Naive B cell (primary cell): ENCODE results near the gene CHCHD1. TPM values are rescaled to one million over a fixed set of nuclear protein-coding genes. Genes with fewer than 3 reads are reported as not detected.
"Not testable (repeated sequence)": the region's sequence is repeated elsewhere in the genome, so short reads cannot be mapped to it uniquely, and the experiment has no call there.

Source experiments
- ATAC-seq, 2 donors: fragments of 150-1000 bp; cut with Tn5 transposase; 2 replicates each; pipeline ENCODE4 v1.10.0; 2021; ENCODE audit warnings: low read depth in 2 of 2, mild to moderate bottlenecking in 2 of 2, moderate library complexity in 2 of 2
- DNase-seq: peaks from one replicate; pipeline ENCODE4 v3.0.0; 2022
- H3K27ac Mint-ChIP-seq, 6 donors: one replicate each; pipeline ENCODE4 v1.8.0; 2020 to 2022; ENCODE audit warnings: mild to moderate bottlenecking in 6 of 6, mixed read lengths in 6 of 6, moderate library complexity in 5 of 6, inconsistent platforms in 2 of 6
- H3K27me3 Mint-ChIP-seq, 3 donors: one replicate each; pipeline ENCODE4 v1.8.0; 2021 to 2022; ENCODE audit warnings: mixed read lengths in 3 of 3, mild to moderate bottlenecking in 1 of 3
- H3K36me3 Mint-ChIP-seq, 2 donors: one replicate each; pipeline ENCODE4 v1.8.0; 2020 to 2022; ENCODE audit warnings: mixed read lengths in 2 of 2, inconsistent platforms in 1 of 2, mild to moderate bottlenecking in 1 of 2
- H3K4me1 Mint-ChIP-seq, 3 donors: one replicate each; pipeline ENCODE4 v1.8.0; 2020 to 2022; ENCODE audit warnings: mixed read lengths in 3 of 3, inconsistent platforms in 1 of 3, mild to moderate bottlenecking in 1 of 3, moderate library complexity in 1 of 3
- H3K4me3 Mint-ChIP-seq, 8 donors: one replicate each; pipeline ENCODE4 v1.8.0; 2020 to 2022; ENCODE audit warnings: mild to moderate bottlenecking in 8 of 8, mixed read lengths in 8 of 8, moderate library complexity in 8 of 8, inconsistent platforms in 2 of 8
- H3K9me3 Mint-ChIP-seq, 7 donors: one replicate each; pipeline ENCODE4 v1.8.0; 2020 to 2022; ENCODE audit warnings: mixed read lengths in 7 of 7, mild to moderate bottlenecking in 5 of 7, inconsistent platforms in 2 of 7, moderate library complexity in 1 of 7
- polyA plus RNA-seq, 6 donors: library from polyadenylated mRNA; unstranded; fragments of 300-500 nt; fragmentation: Illumina TruSeq; gene quantifications; one replicate each; pipeline ENCODE4 v1.2.3, GENCODE V29; 2021; ENCODE audit warnings: low read depth in 6 of 6

The CHCHD1 gene
- polyA plus RNA-seq, 6 donors from 2014 or later = 17.6 to 54.5 (median 39.6) TPM

DNA sequence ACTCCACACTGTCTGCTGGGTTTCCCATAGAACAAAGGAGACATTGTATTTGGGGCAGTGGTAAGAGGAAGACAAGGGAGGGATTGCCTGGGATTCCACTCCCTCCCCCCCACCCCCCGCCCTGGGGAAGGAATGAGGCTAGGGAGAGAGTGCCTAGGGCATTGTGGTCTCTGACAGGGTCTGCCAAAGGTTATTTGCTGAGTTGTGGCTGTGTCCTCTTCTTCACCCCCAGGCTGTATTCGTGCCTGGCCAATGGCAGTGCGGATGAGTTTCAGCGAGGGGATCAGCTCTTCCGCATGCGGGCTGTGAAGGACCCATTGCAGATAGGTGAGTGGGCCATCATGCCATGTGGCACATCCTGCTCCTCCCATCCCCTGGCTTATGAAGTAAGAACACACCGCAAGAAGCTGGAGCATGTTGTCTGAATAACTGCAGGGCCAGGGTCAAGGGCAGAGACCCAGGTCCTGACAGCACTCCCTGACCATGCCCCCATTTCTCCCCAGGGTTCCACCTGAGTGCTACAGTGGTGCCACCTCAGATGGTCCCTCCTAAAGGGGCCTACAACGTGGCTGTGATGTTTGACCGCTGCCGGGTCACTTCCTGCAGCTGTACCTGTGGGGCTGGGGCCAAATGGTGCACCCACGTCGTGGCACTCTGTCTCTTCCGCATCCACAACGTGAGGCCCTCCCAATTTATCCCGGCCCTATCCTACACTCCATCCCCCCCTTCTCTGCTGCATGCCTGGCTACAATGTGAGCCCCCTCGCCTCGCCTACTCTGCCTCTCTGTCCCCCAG, 7.2 kb downstream of the CHCHD1 start:
- Mint-ChIP-seq H3K36me3 (peaks cover 0 to 28% of the 10 kb centered on the region in 2 donors), H3K4me3 (peak overlapping the region in 1 of 8 donors; percentile 59), H3K27ac (no peak overlapping the region)

DNA sequence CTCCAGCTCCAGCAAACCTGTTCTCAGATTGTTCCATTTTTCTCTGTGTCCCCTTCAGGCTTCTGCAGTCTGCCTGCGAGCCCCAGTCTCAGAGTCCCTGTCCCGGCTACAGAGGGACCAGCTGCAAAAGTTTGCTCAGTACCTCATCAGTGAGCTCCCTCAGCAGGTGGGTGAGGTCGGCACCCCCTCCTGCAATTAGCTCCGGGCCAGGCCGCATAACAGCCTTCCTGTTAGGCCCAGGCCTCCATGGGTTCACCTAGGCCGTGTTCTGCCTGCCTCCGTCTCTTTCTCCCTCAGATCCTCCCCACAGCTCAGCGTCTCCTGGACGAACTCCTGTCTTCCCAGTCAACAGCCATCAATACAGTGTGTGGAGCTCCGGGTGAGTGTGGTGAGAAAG, 7.8 kb downstream of the CHCHD1 start:
- DNase-seq = no peak
- H3K9me3 Mint-ChIP-seq = no peaks in the 10 kb centered on the region
- peak overlapping the region in 1 of 8 donors; percentile 59 for H3K4me3 Mint-ChIP-seq
- H3K36me3 Mint-ChIP-seq = peaks cover 0 to 28% of the 10 kb centered on the region in 2 donors
- no peak overlapping the region for H3K27ac Mint-ChIP-seq
- H3K27me3 Mint-ChIP-seq = no peaks in the 10 kb centered on the region
- H3K4me1 Mint-ChIP-seq = peaks cover 15 to 23% (median 21%) of the 10 kb centered on the region in 3 donors
- ATAC-seq = no peak

More for the DNA sequence above, 7.2 kb downstream of the CHCHD1 start:
- Mint-ChIP-seq H3K9me3 (no peaks in the 10 kb centered on the region), H3K4me1 (peaks cover 15 to 25% (median 21%) of the 10 kb centered on the region in 3 donors), H3K27me3 (no peaks in the 10 kb centered on the region)
- no peak for DNase-seq
- no peak for ATAC-seq

DNA sequence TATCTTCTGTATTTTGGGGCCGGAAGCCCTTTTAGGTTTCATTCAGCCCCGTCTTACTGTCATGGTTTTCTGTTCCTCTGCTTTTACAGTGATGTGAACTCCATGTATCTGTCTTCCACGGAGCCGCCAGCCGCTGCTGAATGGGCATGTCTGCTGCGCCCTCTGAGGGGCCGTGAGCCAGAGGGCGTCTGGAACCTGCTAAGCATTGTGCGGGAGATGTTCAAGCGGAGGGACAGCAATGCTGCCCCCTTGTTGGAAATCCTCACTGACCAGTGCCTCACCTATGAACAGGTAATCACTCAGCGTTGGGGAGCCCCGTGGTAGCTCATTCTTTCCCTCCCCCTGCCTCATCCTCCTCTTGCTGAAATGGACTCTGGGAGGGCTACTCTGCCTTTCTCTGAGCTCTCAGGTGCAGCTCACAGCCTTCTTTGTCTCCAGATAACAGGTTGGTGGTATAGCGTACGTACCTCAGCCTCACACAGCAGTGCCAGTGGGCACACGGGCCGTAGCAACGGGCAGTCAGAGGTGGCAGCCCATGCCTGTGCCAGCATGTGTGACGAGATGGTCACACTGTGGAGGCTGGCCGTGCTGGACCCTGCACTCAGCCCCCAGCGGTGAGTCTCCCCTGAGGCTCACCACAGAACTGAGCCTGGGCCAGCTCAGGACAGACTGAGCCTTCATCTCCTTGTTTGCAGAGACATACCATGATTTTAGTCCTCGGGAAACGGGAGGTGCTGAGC, 9.2 kb downstream of the CHCHD1 start:
- no peaks in the 10 kb centered on the region for H3K9me3 Mint-ChIP-seq
- H3K27me3 Mint-ChIP-seq = no peaks in the 10 kb centered on the region
- DNase-seq = no peak
- peak overlapping the region in 1 of 8 donors; percentile 41 for H3K4me3 Mint-ChIP-seq
- peaks cover 0 to 28% of the 10 kb centered on the region in 2 donors for H3K36me3 Mint-ChIP-seq
- ATAC-seq = no peak
- H3K4me1 Mint-ChIP-seq = peaks cover 6 to 14% (median 12%) of the 10 kb centered on the region in 3 donors
- H3K27ac Mint-ChIP-seq = peak overlapping the region in 1 of 6 donors; percentile 42

DNA sequence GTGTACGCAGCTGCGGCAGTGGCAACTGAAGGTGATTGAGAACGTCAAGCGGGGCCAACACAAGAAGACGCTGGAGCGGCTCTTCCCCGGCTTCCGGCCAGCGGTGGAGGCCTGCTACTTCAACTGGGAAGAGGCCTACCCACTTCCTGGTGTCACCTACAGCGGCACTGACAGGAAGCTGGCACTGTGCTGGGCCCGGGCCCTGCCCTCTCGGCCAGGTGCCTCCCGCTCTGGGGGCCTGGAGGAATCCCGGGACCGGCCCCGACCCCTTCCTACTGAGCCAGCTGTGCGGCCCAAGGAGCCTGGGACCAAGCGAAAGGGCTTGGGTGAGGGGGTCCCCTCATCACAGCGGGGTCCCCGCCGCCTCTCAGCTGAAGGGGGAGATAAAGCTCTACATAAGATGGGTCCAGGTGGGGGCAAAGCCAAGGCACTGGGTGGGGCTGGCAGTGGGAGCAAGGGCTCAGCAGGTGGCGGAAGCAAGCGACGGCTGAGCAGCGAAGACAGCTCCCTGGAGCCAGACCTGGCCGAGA, 10.1 kb downstream of the CHCHD1 start:
- Mint-ChIP-seq H3K27ac (no peak overlapping the region), H3K36me3 (peaks cover 0 to 28% of the 10 kb centered on the region in 2 donors), H3K4me1 (peaks cover 0 to 6% (median 6%) of the 10 kb centered on the region in 3 donors), H3K4me3 (no peak overlapping the region), H3K9me3 (no peaks in the 10 kb centered on the region), H3K27me3 (no peaks in the 10 kb centered on the region)
- ATAC-seq (no peak), DNase-seq (no peak)

DNA sequence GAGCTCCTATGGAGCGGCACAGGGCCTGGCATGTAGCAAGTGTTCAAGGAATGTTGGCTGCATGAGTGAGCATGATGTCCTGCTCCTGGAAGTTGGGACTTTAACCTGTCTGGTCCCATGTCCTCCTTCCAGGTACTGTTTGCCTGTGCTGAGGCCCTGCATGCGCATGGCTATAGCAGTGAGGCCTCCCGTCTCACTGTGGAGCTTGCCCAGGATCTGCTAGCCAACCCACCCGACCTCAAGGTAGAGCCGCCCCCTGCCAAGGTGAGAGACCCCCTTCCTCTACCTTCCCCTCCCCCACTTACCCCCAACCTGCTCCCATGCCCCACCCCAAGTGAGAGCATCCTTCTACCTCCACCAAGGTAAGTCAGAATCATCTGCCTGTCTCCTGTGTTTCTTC, 11.6 kb downstream of the CHCHD1 start:
- peaks cover 0 to 6% (median 5%) of the 10 kb centered on the region in 3 donors for H3K4me1 Mint-ChIP-seq
- no peaks in the 10 kb centered on the region for H3K27me3 Mint-ChIP-seq
- ATAC-seq = no peak
- H3K4me3 Mint-ChIP-seq = no peak overlapping the region
- H3K27ac Mint-ChIP-seq = peak overlapping the region in 3 of 6 donors; percentile 24 to 87 (median 62)
- no peaks in the 10 kb centered on the region for H3K9me3 Mint-ChIP-seq
- no peak for DNase-seq
- H3K36me3 Mint-ChIP-seq = peaks cover 0 to 28% of the 10 kb centered on the region in 2 donors

DNA sequence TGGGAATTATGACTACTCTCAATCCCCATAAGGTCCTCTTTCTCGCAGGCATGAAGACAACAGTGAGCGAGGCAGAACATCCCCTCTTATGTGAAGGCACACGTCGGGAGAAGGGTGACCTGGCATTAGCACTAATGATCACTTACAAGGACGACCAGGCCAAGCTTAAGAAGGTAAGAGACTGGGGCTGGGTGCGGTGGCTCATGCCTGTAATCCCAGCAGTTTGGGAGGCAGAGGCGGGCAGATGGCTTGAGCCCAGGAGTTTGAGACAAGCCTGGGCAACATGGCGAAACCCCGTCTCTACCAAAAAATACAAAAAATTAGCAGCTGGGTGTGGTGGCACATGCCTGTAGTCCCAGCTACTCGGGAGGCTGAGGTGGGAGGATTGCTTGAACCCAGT, 13.6 kb downstream of the CHCHD1 start:
- H3K4me3 Mint-ChIP-seq, H3K4me1 Mint-ChIP-seq, H3K27me3 Mint-ChIP-seq, DNase-seq, ATAC-seq, H3K9me3 Mint-ChIP-seq: not testable (repeated sequence)
- peak overlapping the region in 1 of 6 donors; percentile 32 for H3K27ac Mint-ChIP-seq
- H3K36me3 Mint-ChIP-seq = peaks cover 0 to 16% of the 10 kb centered on the region in 2 donors

DNA sequence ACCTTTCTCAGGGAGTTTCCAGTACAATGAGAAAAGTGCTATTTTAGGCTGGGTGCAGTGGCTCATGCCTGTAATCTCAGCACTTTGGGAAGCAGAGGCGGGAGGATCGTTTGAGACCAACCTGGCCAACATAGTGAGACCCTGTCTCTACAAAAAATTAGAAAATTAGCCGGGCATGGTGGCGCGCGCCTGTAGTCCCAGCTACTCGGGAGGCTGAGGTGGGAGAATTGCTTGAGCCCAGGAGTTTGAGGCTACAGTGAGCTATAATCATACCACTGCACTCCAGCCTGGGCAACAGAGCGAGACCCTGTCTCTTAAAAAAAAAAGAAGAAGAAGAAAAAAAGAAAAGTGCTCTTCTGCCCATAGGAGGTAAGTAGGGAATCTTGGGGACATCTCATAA, 14.2 kb downstream of the CHCHD1 start:
- Mint-ChIP-seq H3K36me3 (peaks cover 0 to 12% of the 10 kb centered on the region in 2 donors), H3K27ac (peak overlapping the region in 3 of 6 donors; percentile 27 to 55 (median 44))
- not testable (repeated sequence) for H3K27me3 Mint-ChIP-seq, H3K4me3 Mint-ChIP-seq, ATAC-seq, DNase-seq, H3K4me1 Mint-ChIP-seq, H3K9me3 Mint-ChIP-seq

DNA sequence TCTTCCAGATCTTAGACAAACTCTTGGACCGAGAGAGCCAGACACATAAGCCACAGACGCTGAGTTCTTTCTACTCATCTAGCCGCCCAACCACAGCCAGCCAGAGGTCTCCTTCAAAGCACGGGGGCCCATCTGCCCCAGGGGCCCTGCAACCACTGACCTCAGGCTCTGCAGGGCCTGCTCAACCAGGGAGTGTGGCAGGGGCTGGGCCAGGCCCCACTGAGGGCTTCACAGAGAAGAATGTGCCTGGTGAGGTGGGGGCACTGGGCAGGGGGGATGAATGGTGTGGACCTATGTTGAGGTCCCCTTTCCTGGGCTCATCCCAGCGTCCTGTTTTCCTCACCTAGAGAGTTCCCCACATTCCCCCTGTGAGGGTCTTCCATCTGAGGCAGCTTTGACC, 14.9 kb downstream of the CHCHD1 start:
- ATAC-seq (no peak), DNase-seq (no peak)
- Mint-ChIP-seq H3K27ac (peak overlapping the region in 2 of 6 donors; percentile 55 to 63), H3K27me3 (no peaks in the 10 kb centered on the region), H3K4me1 (peaks cover 0 to 10% (median 3%) of the 10 kb centered on the region in 3 donors), H3K36me3 (peaks cover 0 to 7% of the 10 kb centered on the region in 2 donors), H3K9me3 (no peaks in the 10 kb centered on the region), H3K4me3 (peak overlapping the region in 1 of 8 donors; percentile 77)

DNA sequence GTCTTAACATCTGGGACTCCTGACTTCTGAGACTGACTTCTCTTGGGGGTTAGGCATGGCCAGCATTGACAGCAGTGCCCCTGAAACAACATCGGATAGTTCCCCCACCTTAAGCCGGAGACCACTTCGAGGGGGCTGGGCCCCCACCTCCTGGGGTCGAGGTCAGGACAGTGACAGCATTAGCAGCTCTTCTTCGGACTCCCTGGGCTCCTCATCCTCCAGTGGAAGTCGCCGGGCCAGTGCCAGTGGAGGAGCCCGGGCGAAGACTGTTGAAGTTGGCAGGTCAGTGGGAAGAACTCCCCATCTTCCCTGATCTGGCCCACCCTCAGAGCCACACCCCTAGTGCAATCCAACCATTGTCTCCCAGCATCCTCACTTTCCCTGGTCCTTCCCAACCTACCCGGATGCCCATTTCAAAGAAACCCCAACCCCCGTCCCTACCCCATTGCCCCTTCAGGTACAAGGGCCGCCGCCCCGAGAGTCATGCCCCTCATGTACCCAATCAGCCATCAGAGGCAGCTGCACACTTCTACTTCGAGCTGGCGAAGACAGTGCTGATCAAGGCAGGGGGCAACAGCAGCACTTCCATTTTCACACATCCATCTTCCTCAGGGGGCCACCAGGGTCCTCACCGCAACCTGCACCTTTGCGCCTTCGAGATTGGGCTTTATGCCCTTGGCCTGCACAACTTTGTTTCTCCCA, 15.6 kb downstream of the CHCHD1 start:
- Mint-ChIP-seq H3K4me1 (peaks cover 0 to 10% (median 3%) of the 10 kb centered on the region in 3 donors), H3K4me3 (no peak overlapping the region)

DNA sequence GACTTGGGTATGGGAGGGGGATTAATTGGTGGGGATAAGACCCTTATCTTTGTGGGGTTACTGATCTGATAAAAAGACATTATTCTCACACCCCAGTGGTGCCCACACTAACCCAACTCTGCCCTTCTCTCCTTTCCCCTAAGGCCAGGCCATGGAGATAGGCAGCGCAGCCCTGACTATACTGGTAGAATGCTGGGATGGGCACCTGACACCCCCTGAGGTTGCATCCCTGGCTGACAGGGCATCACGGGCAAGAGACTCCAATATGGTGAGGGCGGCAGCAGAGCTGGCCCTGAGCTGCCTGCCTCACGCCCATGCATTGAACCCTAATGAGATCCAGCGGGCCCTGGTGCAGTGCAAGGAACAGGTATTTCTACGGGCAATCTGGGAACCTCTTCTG, 16.2 kb downstream of the CHCHD1 start:
- peak overlapping the region in 3 of 6 donors; percentile 32 to 80 (median 66) for H3K27ac Mint-ChIP-seq
- peaks cover 0 to 10% of the 10 kb centered on the region in 2 donors for H3K36me3 Mint-ChIP-seq
- H3K4me1 Mint-ChIP-seq = peaks cover 3 to 10% (median 3%) of the 10 kb centered on the region in 3 donors
- ATAC-seq (no peak), DNase-seq (no peak)
- no peaks in the 10 kb centered on the region for H3K27me3 Mint-ChIP-seq
- H3K9me3 Mint-ChIP-seq = no peaks in the 10 kb centered on the region
- peak overlapping the region in 1 of 8 donors; percentile 47 for H3K4me3 Mint-ChIP-seq

More for the DNA sequence above, 15.6 kb downstream of the CHCHD1 start:
- no peak for ATAC-seq
- DNase-seq = no peak
- Mint-ChIP-seq H3K9me3 (no peaks in the 10 kb centered on the region), H3K27ac (peak overlapping the region in 3 of 6 donors; percentile 32 to 80 (median 62)), H3K36me3 (peaks cover 0 to 7% of the 10 kb centered on the region in 2 donors), H3K27me3 (no peaks in the 10 kb centered on the region)

DNA sequence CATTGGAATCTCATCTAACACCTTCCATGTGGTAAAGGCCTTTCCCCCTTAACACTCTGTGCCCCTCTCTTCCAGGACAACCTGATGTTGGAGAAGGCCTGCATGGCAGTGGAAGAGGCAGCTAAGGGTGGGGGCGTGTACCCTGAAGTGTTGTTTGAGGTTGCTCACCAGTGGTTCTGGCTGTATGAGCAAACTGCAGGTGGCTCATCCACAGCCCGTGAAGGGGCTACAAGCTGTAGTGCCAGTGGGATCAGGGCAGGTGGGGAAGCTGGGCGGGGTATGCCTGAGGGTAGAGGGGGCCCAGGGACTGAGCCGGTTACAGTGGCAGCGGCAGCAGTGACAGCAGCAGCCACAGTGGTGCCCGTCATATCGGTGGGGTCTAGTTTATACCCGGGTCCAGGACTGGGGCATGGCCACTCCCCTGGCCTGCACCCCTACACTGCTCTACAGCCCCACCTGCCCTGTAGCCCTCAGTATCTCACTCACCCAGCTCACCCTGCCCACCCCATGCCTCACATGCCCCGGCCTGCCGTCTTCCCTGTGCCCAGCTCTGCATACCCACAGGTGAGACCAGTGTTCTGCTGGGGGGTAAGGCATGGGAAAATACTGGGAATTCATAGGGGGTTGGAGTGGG, 17.2 kb downstream of the CHCHD1 start:
- Mint-ChIP-seq H3K27ac (peak overlapping the region in 3 of 6 donors; percentile 42 to 81 (median 60)), H3K4me1 (peaks cover 10 to 19% (median 13%) of the 10 kb centered on the region in 3 donors), H3K36me3 (peaks cover 7 to 16% of the 10 kb centered on the region in 2 donors), H3K27me3 (no peaks in the 10 kb centered on the region), H3K4me3 (peak overlapping the region in 1 of 8 donors; percentile 29), H3K9me3 (no peaks in the 10 kb centered on the region)
- DNase-seq (no peak), ATAC-seq (peak in 1 of 2 donors; percentile 14)

DNA sequence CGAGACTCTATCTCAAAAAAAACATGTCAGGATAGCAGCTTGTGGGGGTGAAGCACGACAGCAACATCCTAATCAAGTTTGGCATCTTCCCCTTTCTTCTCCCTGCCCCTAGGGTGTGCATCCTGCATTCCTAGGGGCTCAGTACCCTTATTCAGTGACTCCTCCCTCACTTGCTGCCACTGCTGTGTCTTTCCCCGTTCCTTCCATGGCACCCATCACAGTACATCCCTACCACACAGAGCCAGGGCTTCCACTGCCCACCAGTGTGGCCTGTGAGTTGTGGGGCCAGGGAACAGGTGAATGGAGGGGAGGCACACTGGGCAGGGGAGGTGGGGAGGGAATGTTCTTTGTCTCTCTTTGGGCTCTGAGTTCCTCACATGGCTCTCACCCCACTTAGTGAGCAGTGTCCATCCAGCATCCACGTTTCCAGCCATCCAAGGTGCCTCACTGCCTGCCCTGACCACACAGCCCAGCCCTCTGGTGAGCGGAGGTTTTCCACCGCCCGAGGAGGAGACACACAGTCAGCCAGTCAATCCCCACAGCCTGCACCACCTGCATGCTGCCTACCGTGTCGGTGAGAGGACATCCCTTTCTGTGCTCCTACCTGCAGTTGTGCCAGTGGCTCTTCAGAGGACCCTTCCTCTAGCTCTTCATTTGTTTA, 18.2 kb downstream of the CHCHD1 start:
- no peaks in the 10 kb centered on the region for H3K27me3 Mint-ChIP-seq
- peak in 1 of 2 donors; percentile 11 for ATAC-seq
- H3K9me3 Mint-ChIP-seq = no peaks in the 10 kb centered on the region
- H3K4me3 Mint-ChIP-seq = no peak overlapping the region
- H3K36me3 Mint-ChIP-seq = peaks cover 7 to 16% of the 10 kb centered on the region in 2 donors
- peaks cover 10 to 22% (median 17%) of the 10 kb centered on the region in 3 donors for H3K4me1 Mint-ChIP-seq
- peak overlapping the region in 3 of 6 donors; percentile 31 to 92 (median 81) for H3K27ac Mint-ChIP-seq
- DNase-seq = no peak
